Keratinocyte (primary cell): Measurements from ENCODE around the gene ENTPD8. TPM values are rescaled to one million over a fixed set of nuclear protein-coding genes. Genes with fewer than 3 reads are reported as not detected.

Source experiments
- DNase-seq: peaks from one replicate; pipeline ENCODE4 v3.0.0-alpha.2; 2011; ENCODE audit warnings: low read depth, missing footprints, low spot score
- FAIRE-seq: peaks from 2 replicates; lab custom pipeline; 2011; peaks lifted over from hg19 to GRCh38; lab: Jason Lieb, UNC
- H2AFZ ChIP-seq: 2 replicates; pipeline ENCODE4 v1.6.0; 2012; ENCODE audit warnings: low read length, control low read depth, inconsistent platforms; ENCODE audit not compliant: control insufficient read depth
- H3K27ac ChIP-seq: 2 replicates; pipeline ENCODE4 v1.5.1; 2011; ENCODE audit warnings: low read length; ENCODE audit not compliant: control insufficient read depth, insufficient read depth
- H3K27me3 ChIP-seq: 3 replicates; pipeline ENCODE4 v1.6.0; 2011; ENCODE audit warnings: low read length; ENCODE audit not compliant: control insufficient read depth, insufficient read depth; ENCODE audit errors: extremely low read depth
- H3K36me3 ChIP-seq, 2 experiments: 2 replicates in 1 of 2; 3 replicates in 1 of 2; pipeline ENCODE4 v1.5.1; 2011; ENCODE audit warnings: low read length in 2 of 2, mild to moderate bottlenecking in 1 of 2; ENCODE audit not compliant: control insufficient read depth in 2 of 2, insufficient read depth in 2 of 2; ENCODE audit errors: extremely low read depth in 1 of 2
- H3K4me1 ChIP-seq: 3 replicates; pipeline ENCODE4 v1.5.1; 2011; ENCODE audit warnings: low read length; ENCODE audit not compliant: control insufficient read depth, insufficient read depth; ENCODE audit errors: extremely low read depth
- H3K4me2 ChIP-seq: 3 replicates; pipeline ENCODE4 v1.6.0; 2011; ENCODE audit warnings: low read depth, low read length; ENCODE audit not compliant: control insufficient read depth, insufficient read depth; ENCODE audit errors: extremely low read depth
- H3K4me3 ChIP-seq, 3 experiments: fragments of 200-600 bp in 1 of 3; sonication (generic) in 1 of 3; 2 replicates in 2 of 3; 3 replicates in 1 of 3; pipeline ENCODE4 v1.5.1; 2011 to 2016; ENCODE audit warnings: low read length in 3 of 3, mild to moderate bottlenecking in 3 of 3, control low read depth in 2 of 3, inconsistent platforms in 1 of 3, low read depth in 1 of 3, mixed read lengths in 1 of 3, mixed run types in 1 of 3, moderate library complexity in 1 of 3; ENCODE audit not compliant: control insufficient read depth in 2 of 3, insufficient read depth in 2 of 3; ENCODE audit errors: extremely low read depth in 1 of 3
- H3K79me2 ChIP-seq: 2 replicates; pipeline ENCODE4 v1.6.0; 2012; ENCODE audit warnings: low read length; ENCODE audit not compliant: control insufficient read depth, insufficient read depth
- H3K9ac ChIP-seq: 3 replicates; pipeline ENCODE4 v1.6.0; 2011; ENCODE audit warnings: low read length; ENCODE audit not compliant: control insufficient read depth, insufficient read depth; ENCODE audit errors: extremely low read depth
- H3K9me1 ChIP-seq: 3 replicates; pipeline ENCODE4 v1.6.0; 2011; ENCODE audit warnings: low read length; ENCODE audit not compliant: control insufficient read depth, insufficient read depth; ENCODE audit errors: extremely low read depth
- H3K9me3 ChIP-seq: 2 replicates; pipeline ENCODE4 v1.5.1; 2012; ENCODE audit warnings: low read depth, low read length; ENCODE audit not compliant: control insufficient read depth
- H4K20me1 ChIP-seq: 3 replicates; pipeline ENCODE4 v1.6.0; 2011; ENCODE audit warnings: low read length; ENCODE audit not compliant: control insufficient read depth, insufficient read depth; ENCODE audit errors: extremely low read depth
- CTCF ChIP-seq, 3 experiments: IDR thresholded peaks in 1 of 3; conservative IDR thresholded peaks in 1 of 3; optimal IDR thresholded peaks in 1 of 3; 2 replicates in 2 of 3; 3 replicates in 1 of 3; pipeline versions ENCODE3 to v1.5.1; 2011; ENCODE audit warnings: low read length in 3 of 3, mild to moderate bottlenecking in 3 of 3, moderate library complexity in 2 of 3, control low read depth in 1 of 3, inconsistent platforms in 1 of 3; ENCODE audit not compliant: insufficient read depth in 2 of 3; ENCODE audit errors: extremely low read depth in 1 of 3
- EZH2 ChIP-seq: IDR thresholded peaks from one replicate; pipeline ENCODE4 v1.6.1; 2012; ENCODE audit warnings: inconsistent platforms, mild to moderate bottlenecking, low read length, moderate library complexity
- dilution Hi-C: fragments of 300-500 bp; cut with MboI; formaldehyde crosslinking; loops from one replicate; pipeline ENCODE4 v1.7.0; 2020; ENCODE audit warnings: low sequenced_read_pairs; ENCODE audit not compliant: extremely low pct_ligation_motif_present
- polyA plus RNA-seq, 5 experiments: library from polyadenylated mRNA; depleted of rRNA in 3 of 5; stranded (reverse) in 3 of 5; stranded (forward) in 1 of 5; unstranded in 1 of 5; fragments of >200 nt; gene quantifications; 1 replicate in 1 of 5; 2 replicates in 3 of 5; 3 replicates in 1 of 5; pipeline versions ENCODE4 v1.2.1 to v1.2.3, GENCODE V29; 2011 to 2012; ENCODE audit warnings: missing spikeins in 2 of 5, low read depth in 1 of 5, low replicate concordance in 1 of 5

Gene ENTPD8
- polyA plus RNA-seq, 1 donor (not counting 4 experiments of a cell fraction or from before 2014, with no cell fraction given), result not detected

- Histone ChIP-seq H2AFZ (no peak overlapping the region), H3K27me3 (peaks cover 14% of the 10 kb centered on the region), H4K20me1 (no peaks in the 10 kb centered on the region), H3K79me2 (no peaks in the 10 kb centered on the region), H3K9me1 (no peaks in the 10 kb centered on the region), H3K9me3 (no peaks in the 10 kb centered on the region), H3K27ac (no peak overlapping the region), H3K36me3 (no peaks in the 10 kb centered on the region), H3K4me3 (peak overlapping the region in 1 of 3 experiments; percentile 21), H3K4me2 (peak overlapping the region; percentile 48), H3K4me1 (peaks cover 11% of the 10 kb centered on the region), H3K9ac (no peak overlapping the region)
- no peak for FAIRE-seq
- no peak for DNase-seq
- no peak for TF ChIP-seq EZH2
- peak; percentile 27 to 75 (median 71) for TF ChIP-seq CTCF (optimal IDR thresholded peaks at IDR 0.05 in 1 of 3, IDR thresholded peaks at IDR 0.05 in 1 of 3, conservative IDR thresholded peaks at IDR 0.05 in 1 of 3; ENCODE audit: extremely low read depth in 1 of 3, insufficient read depth in 2 of 3, low read length in 3 of 3)
- dilution Hi-C loops, result no loop called here
These were observed 34.1 kb downstream of the ENTPD8 start for GRCh38 chr9:137406876-137407589.

GRCh38 chr9:137406085-137406760 lies 34.9 kb downstream of the ENTPD8 start:
- Histone ChIP-seq H3K9me3 (no peaks in the 10 kb centered on the region), H4K20me1 (no peaks in the 10 kb centered on the region), H3K4me1 (peaks cover 5% of the 10 kb centered on the region), H3K27ac (no peak overlapping the region), H3K4me3 (peak overlapping the region in 1 of 3 experiments; percentile 21), H3K36me3 (no peaks in the 10 kb centered on the region), H3K27me3 (peaks cover 14% of the 10 kb centered on the region), H3K9ac (no peak overlapping the region), H3K4me2 (no peak overlapping the region), H3K79me2 (no peaks in the 10 kb centered on the region), H3K9me1 (no peaks in the 10 kb centered on the region), H2AFZ (no peak overlapping the region)
- TF ChIP-seq EZH2, result no peak
- DNase-seq (no peak), FAIRE-seq (no peak)
- dilution Hi-C loops, result no loop called here
